Epithelial cell of prostate (primary cell): ENCODE results near the gene ADARB2.
"Not testable (repeated sequence)": the region's sequence is repeated elsewhere in the genome, so short reads cannot be mapped to it uniquely, and the experiment has no call there.

Experiments used
- DNase-seq: peaks from one replicate; pipeline ENCODE4 v3.0.0-alpha.2; 2011; ENCODE audit warnings: low read depth, low spot score
- H3K27ac ChIP-seq: fragments of 450-650 bp; 2 replicates; pipeline ENCODE4 v1.5.1; 2017; ENCODE audit warnings: mild to moderate bottlenecking

The ADARB2 gene

DNA sequence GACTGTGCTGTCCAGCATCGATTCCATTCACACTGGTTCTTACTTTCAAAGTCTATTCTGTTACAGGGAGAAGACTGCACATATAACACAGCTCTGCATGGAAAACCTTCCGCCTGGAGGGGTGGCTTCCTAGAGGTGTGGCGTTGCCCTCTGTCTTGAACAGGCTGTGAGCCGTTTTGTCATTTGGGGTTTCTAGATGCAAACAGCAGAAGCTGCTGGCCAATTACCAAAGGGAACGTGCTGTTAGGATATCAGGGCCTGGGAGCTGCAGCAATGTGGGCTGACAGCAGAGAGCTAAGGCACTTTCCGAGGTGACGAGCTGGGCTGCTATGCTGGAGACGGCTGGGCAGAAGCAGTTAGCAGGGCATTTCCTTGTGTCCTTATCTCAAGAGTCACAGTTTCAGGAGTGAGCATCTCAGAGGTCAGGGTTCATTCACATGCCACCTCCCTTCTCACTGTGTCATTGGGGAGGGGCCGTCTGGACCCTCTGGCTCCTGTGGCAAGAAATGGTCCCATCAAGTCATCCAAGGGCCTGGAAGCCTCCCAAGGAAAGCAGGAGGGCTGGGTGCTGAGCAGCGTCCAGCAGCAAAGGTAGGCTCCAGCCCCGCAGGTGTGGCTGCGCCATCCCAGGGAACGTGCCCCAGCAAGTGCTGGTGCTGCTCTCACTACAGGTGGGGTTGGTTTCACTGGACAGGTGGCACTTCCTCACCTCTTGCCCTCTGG is 574.7 kb downstream of the ADARB2 start:
- no peak for DNase-seq

DNA sequence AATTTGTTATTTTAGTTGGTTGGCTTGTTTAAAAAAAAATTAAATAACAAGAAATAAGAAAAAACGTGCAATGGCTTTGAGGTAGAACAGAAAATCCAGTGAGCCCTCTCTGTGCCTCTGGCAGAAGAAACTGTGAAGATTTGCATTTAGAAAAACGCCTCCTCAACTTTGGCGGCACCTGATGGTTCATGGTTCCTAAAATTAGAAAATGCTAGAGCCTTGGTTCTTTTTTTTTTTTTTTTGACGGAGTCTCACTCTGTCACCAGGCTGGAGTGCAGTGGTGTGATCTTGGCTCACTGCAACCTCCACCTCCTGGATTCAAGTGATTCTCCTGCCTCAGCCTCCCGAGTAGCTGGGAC is 576.0 kb downstream of the ADARB2 start:
- DNase-seq, H3K27ac ChIP-seq: not testable (repeated sequence)

More for the DNA sequence above, 574.7 kb downstream of the ADARB2 start:
- no peak overlapping the region for H3K27ac ChIP-seq

- no peak overlapping the region for H3K27ac ChIP-seq
- DNase-seq = no peak
Observed at GRCh38 chr10:1160561-1161314, 576.6 kb downstream of the ADARB2 start.

- no peak for DNase-seq
- H3K27ac ChIP-seq = no peak overlapping the region
Observed at GRCh38 chr10:1159131-1160061, 577.9 kb downstream of the ADARB2 start.

DNA sequence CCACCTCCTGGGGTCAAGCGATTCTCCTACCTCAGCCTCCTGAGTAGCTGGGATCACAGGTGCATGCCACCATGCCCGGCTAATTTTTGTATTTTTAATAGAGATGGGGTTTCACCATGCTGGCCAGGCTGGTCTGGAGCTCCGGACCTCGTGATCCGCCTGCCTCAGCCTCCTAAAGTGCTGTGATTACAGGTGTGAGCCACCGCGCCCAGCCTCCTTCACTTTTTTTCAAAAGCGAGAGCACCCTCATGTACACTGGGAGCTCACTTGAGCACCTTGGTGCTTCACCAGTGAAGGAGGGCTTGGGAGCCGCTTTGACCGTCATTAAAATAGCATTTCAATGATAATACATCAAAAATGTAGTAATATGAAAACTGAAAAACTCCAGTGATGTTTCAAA is 578.8 kb downstream of the ADARB2 start:
- H3K27ac ChIP-seq, DNase-seq: not testable (repeated sequence)

GRCh38 chr10:1158066-1158465 is 579.3 kb downstream of the ADARB2 start:
- no peak for DNase-seq
- H3K27ac ChIP-seq = no peak overlapping the region

- no peak for DNase-seq
- H3K27ac ChIP-seq = no peak overlapping the region
Observed at GRCh38 chr10:1157615-1157933, 579.8 kb downstream of the ADARB2 start.

- DNase-seq = no peak
- no peak overlapping the region for H3K27ac ChIP-seq
Observed at GRCh38 chr10:1156921-1157614, 580.3 kb downstream of the ADARB2 start.

DNA sequence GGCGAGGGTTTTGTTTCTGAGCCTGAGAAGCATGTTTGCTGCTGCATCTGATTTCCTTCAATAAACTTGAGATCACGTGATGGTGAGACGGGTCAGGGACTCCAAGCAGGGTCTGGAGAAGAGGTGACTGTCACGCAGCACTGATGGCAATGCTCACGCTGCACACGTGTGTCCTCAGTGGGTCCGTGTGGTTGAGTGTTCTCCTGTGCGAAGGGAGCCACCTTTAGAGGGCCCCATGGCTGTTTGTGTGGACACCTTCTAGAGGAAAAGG is 580.8 kb downstream of the ADARB2 start:
- DNase-seq = no peak
- no peak overlapping the region for H3K27ac ChIP-seq

DNA sequence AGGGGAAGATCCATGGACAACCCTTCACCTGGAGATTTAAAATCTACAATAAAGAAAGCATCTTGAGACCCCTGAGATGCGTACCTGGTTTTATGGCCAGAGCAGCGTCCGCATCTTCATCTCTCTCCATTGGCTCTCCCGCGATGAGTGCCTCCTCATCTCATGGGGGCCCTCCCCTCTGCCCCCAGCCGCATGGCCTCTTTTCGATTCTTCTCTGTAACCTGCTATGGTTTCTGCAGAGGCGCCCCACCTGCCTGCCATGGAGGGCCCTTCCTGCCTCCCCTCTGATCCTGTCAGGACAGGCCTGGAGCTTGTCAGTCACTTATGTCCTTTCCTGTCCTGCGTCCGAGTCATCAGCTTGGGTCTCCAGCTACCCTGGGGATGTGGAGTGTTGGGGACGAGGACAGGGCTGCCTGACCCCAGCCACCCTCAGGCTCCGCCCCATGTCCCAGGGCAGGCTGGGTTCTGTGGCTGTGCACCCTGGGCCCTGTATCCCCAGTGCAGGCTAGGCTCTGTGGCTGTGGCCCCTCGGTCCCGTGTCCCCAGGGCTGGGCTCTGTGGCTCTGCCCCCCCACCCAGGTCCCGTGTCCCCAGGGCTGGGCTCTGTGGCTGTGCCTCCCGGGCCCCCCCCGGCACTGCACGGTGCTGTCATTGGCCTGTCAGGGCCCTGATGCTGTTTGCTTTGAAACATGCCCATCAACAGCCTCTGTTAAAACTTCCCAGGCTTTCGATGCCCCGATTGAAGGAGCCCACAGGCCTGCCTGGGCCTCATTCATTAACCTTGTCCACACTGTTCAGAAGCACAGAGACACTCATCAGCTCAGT is 581.3 kb downstream of the ADARB2 start:
- no peak for DNase-seq
- H3K27ac ChIP-seq = no peak overlapping the region

- DNase-seq = no peak
- H3K27ac ChIP-seq = no peak overlapping the region
Observed at GRCh38 chr10:1154531-1155295, 582.6 kb downstream of the ADARB2 start.

- H3K27ac ChIP-seq = no peak overlapping the region
- no peak for DNase-seq
Observed at GRCh38 chr10:1153805-1154351, 583.4 kb downstream of the ADARB2 start.

DNA sequence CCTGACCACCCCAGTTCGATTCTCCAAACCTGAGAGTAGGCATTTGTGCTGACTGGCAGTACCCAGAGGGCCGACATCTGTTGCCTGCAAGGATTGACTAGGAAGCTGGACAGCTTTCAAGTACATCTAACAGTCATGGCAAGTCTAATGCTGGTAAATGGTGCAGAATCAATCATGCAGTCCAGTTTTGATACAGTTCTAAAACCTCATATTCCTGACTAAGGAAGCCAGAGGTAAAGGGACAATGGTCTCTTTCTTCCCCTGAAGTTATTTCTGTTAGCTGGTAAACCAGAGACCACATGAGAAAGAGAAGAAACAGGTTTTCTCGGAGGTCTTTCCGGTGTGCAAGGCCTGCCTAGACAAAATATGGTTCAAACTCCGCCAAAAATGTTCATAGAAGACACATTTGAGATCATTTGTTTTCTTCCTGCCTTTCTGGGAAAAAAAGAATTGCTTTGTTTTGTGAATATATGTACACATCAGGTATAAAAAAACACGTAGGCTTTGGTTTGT is 584.0 kb downstream of the ADARB2 start:
- H3K27ac ChIP-seq = no peak overlapping the region
- no peak for DNase-seq

DNA sequence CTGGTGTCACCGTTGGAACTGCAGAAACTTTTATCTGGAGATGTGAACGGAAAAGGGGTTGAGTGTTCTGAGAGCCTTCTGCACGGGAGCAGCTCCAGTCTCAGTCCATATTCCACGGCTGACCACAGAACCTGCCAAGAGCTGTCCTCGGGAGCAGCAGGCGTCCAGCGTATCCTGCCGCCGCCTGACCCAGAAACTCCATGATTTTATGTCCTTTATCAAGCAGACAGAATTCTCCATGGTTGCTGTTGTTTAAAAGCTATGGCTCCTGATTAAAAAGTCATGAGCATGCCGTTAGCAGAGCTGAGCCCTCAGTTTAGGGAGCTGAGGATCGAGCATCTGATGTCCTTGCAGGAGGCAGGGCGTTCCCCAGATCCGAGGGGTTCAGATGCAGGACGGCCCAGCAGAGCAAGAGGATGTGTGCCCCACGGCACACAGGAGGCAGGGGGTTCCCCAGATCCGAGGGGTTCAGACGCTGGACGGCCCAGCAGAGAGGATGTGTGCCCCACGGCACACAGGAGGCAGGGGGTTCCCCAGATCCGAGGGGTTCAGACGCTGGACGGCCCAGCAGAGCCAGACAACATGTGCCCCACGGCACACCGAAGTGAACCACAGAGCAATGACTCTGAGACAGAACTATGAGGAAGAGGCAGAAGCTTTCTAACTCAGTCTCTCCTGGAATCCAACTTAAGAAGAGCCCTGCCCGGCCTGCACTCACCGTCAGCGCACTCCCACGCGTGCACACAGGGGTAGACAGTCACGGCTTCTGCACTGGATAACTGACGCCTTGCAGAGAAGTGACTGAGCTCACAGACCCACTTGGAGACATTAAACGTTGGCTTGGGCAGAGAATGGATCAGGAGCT is 584.7 kb downstream of the ADARB2 start:
- DNase-seq = no peak
- no peak overlapping the region for H3K27ac ChIP-seq

DNA sequence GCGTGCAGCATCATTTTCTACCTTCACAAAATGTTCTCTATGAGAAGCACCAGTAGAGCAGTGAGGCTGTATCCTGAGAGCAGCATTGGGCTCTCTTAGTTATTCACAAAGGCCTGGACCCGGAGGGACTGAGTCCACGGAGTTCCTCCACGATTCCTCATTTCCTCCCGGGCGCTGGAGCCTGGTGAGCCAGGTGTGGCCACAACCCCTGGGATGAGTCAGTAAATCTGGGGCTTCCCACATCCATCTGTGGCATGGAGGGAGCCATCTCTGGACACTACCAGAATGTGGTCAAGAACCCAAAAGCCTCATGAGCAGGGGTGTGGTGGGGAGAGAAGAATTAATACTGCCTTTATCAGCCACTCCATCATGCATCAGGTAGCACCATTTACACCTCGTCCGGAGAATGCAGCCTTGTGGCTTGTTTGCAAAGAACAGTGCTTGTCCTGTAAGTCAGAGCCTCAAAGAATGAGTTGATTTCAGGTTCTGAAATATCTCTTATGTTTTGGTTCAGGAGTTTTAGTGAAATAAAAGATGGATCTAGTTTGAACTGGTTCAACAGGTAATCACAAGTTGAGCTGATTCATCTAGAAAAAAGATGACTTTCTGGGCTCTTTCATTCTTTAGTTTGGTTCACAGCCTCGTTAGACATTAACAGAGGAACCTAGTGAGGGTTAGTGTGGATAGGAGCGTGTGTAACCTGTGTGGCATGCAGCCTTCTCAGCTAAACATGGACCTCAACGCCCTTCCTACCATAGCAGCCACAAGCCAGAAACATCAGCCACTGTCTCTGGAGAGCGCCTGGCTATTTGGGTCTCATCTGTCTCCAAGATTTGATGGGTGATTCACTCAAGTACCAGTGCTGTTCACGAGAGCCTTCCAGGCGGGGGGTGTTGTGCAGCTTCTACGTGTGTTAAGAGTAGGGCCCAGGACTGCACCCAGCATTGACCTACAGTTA is 586.0 kb downstream of the ADARB2 start:
- DNase-seq = peak; percentile 49
- H3K27ac ChIP-seq = peak overlapping the region; percentile 70

DNA sequence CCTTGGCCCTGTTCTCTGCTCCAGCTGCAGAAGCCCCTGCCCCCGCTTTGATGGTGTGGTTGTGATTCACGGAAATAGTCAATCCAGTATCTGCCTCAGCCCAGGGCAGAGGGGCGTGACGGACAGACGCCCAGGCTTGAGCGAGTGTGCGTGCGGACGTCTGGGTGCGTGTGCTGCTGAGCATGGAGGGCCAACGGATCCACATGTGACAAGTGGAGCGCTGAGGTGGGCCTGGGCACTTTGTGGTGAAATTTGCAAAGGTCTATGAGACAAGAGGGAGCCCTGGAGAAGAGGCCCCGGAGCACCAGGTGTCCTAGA is 586.7 kb downstream of the ADARB2 start:
- H3K27ac ChIP-seq = peak overlapping the region; percentile 70
- no peak for DNase-seq
